ENCODE data around the gene INCA1. TPM values are rescaled to one million over a fixed set of nuclear protein-coding genes. Genes with fewer than 3 reads are reported as not detected.
A peak's percentile ranks its signal among the peaks of the same experiment; 100 is the strongest.

INCA1 gene
- total RNA-seq, 1 donor from 2014 or later = 2.2 TPM

DNA sequence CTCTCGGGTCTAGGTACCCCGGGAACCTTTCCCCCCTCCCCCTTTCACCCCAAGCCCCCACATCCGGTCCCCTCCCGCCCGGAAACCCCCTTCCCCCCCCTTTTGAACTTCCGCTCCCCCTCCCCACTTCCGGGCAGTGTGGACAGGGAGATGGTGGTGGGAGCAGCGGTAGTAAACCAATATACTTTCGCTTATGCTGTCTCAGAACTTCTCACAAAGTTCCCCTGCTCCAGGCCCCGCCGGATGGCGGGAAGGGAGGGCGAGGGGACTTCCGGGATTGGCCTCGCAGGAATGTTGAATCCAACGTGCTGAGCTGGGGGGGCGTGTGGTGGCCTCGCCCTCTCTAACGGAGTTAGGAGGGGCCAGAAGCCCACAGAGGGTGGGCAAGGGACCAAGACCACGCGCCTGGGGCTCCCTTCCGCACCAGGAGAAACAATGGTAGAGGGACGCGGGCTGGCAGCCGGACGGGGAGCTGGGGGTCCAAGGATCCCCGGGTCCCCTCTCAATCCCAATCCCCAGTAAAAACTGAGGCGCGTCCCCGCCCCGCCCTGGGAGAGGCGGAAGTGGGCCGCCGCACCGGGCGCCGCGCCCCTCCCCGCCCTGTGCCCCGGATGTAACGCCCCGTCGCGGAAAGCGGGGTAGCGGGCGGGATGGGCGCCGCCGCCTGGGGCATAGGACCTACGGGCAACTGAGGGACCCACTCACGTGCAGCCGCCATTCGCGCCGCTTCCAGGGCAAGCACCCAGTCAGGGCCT lies 49.7 kb downstream of the INCA1 start:
- peaks cover 26% of the 10 kb centered on the region for H3K36me3 Mint-ChIP-seq (ENCODE audit: low read depth, unreplicated experiment)
- peaks cover 36% of the 10 kb centered on the region for H3K4me1 Mint-ChIP-seq (ENCODE audit: unreplicated experiment)
- no peaks in the 10 kb centered on the region for H3K9me3 Mint-ChIP-seq (ENCODE audit: unreplicated experiment)
- H3K27ac Mint-ChIP-seq (ENCODE audit: unreplicated experiment) = peak overlapping the region; percentile 94
- peak overlapping the region; percentile 96 for H3K4me3 Mint-ChIP-seq (ENCODE audit: unreplicated experiment)
- TF ChIP-seq, protein P1, sequence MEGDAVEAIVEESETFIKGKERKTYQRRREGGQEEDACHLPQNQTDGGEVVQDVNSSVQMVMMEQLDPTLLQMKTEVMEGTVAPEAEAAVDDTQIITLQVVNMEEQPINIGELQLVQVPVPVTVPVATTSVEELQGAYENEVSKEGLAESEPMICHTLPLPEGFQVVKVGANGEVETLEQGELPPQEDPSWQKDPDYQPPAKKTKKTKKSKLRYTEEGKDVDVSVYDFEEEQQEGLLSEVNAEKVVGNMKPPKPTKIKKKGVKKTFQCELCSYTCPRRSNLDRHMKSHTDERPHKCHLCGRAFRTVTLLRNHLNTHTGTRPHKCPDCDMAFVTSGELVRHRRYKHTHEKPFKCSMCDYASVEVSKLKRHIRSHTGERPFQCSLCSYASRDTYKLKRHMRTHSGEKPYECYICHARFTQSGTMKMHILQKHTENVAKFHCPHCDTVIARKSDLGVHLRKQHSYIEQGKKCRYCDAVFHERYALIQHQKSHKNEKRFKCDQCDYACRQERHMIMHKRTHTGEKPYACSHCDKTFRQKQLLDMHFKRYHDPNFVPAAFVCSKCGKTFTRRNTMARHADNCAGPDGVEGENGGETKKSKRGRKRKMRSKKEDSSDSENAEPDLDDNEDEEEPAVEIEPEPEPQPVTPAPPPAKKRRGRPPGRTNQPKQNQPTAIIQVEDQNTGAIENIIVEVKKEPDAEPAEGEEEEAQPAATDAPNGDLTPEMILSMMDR (IDR thresholded peaks at IDR 0.05; ENCODE audit: unreplicated experiment) = no peak
- H3K27me3 Mint-ChIP-seq (ENCODE audit: unreplicated experiment) = peaks cover 28% of the 10 kb centered on the region
- peak; percentile 54 for DNase-seq (ENCODE audit: low spot score)

DNA sequence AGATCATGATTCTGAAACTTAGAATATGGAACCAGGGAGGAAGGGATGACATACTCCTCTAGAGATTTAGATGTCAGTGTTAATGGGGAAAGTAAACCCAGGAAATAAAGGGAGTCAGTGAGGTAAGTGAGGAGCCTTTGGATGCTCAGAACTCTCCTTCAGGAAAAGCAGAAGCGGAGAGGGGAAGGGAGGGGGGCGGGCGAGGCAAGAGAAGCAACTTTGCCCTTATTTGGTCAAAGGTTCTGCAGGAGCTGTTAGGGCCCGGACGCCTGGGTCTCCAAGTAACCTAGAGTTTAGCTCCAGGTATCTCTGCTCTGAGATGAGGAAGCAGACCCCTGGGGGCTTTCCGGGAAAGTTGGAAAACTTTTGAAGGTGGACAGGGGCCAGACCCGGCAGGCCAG lies 50.3 kb downstream of the INCA1 start:
- Mint-ChIP-seq H3K27ac (ENCODE audit: unreplicated experiment) (peak overlapping the region; percentile 91), H3K4me1 (ENCODE audit: unreplicated experiment) (peaks cover 37% of the 10 kb centered on the region), H3K9me3 (ENCODE audit: unreplicated experiment) (no peaks in the 10 kb centered on the region), H3K4me3 (ENCODE audit: unreplicated experiment) (peak overlapping the region; percentile 96), H3K27me3 (ENCODE audit: unreplicated experiment) (peaks cover 30% of the 10 kb centered on the region), H3K36me3 (ENCODE audit: low read depth, unreplicated experiment) (peaks cover 28% of the 10 kb centered on the region)
- TF ChIP-seq, protein P1 (IDR thresholded peaks at IDR 0.05; ENCODE audit: unreplicated experiment) = no peak
- no peak for DNase-seq (ENCODE audit: low spot score)

DNA sequence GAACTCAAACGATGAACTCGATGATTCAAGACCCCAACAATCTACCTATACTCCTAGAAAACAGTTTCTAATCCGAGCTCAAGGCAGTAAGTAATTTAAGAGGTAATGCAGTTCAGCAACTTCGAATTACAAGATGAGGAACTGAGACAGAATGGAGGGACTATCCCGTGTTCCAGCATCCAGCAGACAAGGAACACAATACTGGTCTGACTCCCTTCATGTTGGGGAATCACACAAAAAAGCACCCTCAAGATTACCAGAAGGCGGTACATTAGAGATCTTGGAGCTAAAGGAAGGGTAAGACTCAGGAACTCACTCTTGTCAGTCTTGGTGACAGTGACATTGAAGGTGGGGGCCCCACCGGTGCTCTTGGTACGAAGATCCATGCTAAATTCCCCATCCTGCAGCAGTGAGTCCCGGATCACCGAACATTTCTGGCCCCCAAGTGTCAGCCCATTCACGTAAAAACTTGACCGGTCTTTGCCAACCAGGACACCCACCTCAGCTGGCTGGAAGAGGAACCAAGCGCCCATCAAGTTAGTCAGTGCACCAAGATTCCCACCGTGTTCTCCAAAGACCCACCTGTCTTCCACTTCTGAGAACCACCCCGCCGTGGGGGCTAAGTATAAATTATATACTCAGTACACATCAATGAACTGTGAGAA lies 50.9 kb downstream of the INCA1 start:
- H3K27me3 Mint-ChIP-seq (ENCODE audit: unreplicated experiment) = peaks cover 30% of the 10 kb centered on the region
- peaks cover 42% of the 10 kb centered on the region for H3K4me1 Mint-ChIP-seq (ENCODE audit: unreplicated experiment)
- no peak for DNase-seq (ENCODE audit: low spot score)
- peaks cover 28% of the 10 kb centered on the region for H3K36me3 Mint-ChIP-seq (ENCODE audit: low read depth, unreplicated experiment)
- TF ChIP-seq, protein P1 (IDR thresholded peaks at IDR 0.05; ENCODE audit: unreplicated experiment) = no peak
- H3K4me3 Mint-ChIP-seq (ENCODE audit: unreplicated experiment) = peak overlapping the region; percentile 96
- H3K27ac Mint-ChIP-seq (ENCODE audit: unreplicated experiment) = peak overlapping the region; percentile 91
- H3K9me3 Mint-ChIP-seq (ENCODE audit: unreplicated experiment) = no peaks in the 10 kb centered on the region

DNA sequence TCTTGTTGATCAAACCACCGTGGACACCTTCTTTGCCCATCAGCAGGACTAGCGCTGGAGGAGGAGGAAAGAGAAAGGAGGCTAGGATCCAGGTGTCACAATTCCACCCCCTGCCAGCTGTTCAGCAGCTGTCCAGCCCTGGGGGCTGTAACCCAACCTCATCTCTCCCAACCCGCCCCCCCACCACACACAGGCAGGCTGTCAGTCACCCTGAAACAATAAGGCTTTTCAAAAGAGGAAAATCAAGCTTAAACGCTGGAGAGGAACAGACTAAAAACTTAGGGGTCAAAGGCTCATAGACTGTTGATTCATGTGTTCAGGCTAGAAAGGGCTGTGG lies 51.4 kb downstream of the INCA1 start:
- H3K27me3 Mint-ChIP-seq (ENCODE audit: unreplicated experiment) = peaks cover 25% of the 10 kb centered on the region
- TF ChIP-seq, protein P1 (IDR thresholded peaks at IDR 0.05; ENCODE audit: unreplicated experiment) = no peak
- H3K4me3 Mint-ChIP-seq (ENCODE audit: unreplicated experiment) = peak overlapping the region; percentile 96
- peaks cover 33% of the 10 kb centered on the region for H3K36me3 Mint-ChIP-seq (ENCODE audit: low read depth, unreplicated experiment)
- peaks cover 42% of the 10 kb centered on the region for H3K4me1 Mint-ChIP-seq (ENCODE audit: unreplicated experiment)
- peak overlapping the region; percentile 91 for H3K27ac Mint-ChIP-seq (ENCODE audit: unreplicated experiment)
- H3K9me3 Mint-ChIP-seq (ENCODE audit: unreplicated experiment) = no peaks in the 10 kb centered on the region
- no peak for DNase-seq (ENCODE audit: low spot score)
